Psoas muscle (tissue), 8 donors: Measurements from ENCODE around the gene TCP11L2. TPM values are rescaled to one million over a fixed set of nuclear protein-coding genes. Genes with fewer than 3 reads are reported as not detected.
A peak's percentile ranks its signal among the peaks of the same experiment; 100 is the strongest.

Experiments
- ATAC-seq, 4 donors: fragments of 200-7000 bp; cut with Tn5 transposase; one replicate each; pipeline ENCODE4 v1.9.1; 2020; ENCODE audit warnings: moderate library complexity in 3 of 4, mild to moderate bottlenecking in 2 of 4
- DNase-seq, 2 donors: peaks; one replicate each; pipeline ENCODE4 v3.0.0-alpha.2; 2020
- H3K27ac ChIP-seq: fragments of 200-600 bp; one replicate; pipeline ENCODE4 v1.8.0; 2022
- H3K27me3 ChIP-seq, 3 donors: fragments of 200-600 bp in 1 of 3; one replicate each; pipeline versions ENCODE4 v1.6.1 to v1.8.0; 2013 to 2022; ENCODE audit warnings: low read length in 2 of 3, mild to moderate bottlenecking in 2 of 3, moderate library complexity in 1 of 3; ENCODE audit not compliant: insufficient read depth in 3 of 3
- H3K36me3 ChIP-seq, 2 donors: fragments of 200-600 bp in 1 of 2; one replicate each; pipeline versions ENCODE4 v1.6.1 to v1.8.0; 2013 to 2022; ENCODE audit warnings: low read depth in 1 of 2, mild to moderate bottlenecking in 1 of 2, moderate library complexity in 1 of 2; ENCODE audit not compliant: insufficient read depth in 1 of 2
- H3K4me1 ChIP-seq: fragments of 200-600 bp; one replicate; pipeline ENCODE4 v1.8.0; 2022
- H3K4me3 ChIP-seq: fragments of 200-600 bp; one replicate; pipeline ENCODE4 v1.8.0; 2022; ENCODE audit warnings: mild to moderate bottlenecking
- H3K9me3 ChIP-seq: fragments of 200-600 bp; one replicate; pipeline ENCODE4 v1.8.0; 2022
- WGBS, 3 donors: extraction: QIAGEN DNeasy Blood & Tissue Kit; methylation state at CpG; one replicate each; pipeline versions ENCODE4 v1.1.6 to v1.1.7; 2013; 5-methylcytosine and 5-hydroxymethylcytosine counted together
- intact Hi-C, 2 donors: fragments of 100-400 bp; cut with DNase I; formaldehyde crosslinking; loops; one replicate each; pipeline versions ENCODE4 v1.11.0 to v1.14.2; 2022
- polyA plus RNA-seq, 3 donors: library from polyadenylated mRNA; stranded (reverse); fragments of 200-250 nt; gene quantifications; one replicate each; pipeline ENCODE4 v1.2.3, GENCODE V29; 2013
- total RNA-seq, 4 donors: library from RNA; stranded (reverse); fragmentation: NEBNext Ultra II Directional in 2 of 4; extraction: Animal tissue kit (Norgen Biotek cat#: 25700) in 2 of 4; gene quantifications; one replicate each; pipeline versions ENCODE4 v1.2.1 to v1.2.4, GENCODE V29; 2021 to 2023
- TF ChIP-seq, protein P1 (sequence below): fragments of 200-600 bp; IDR thresholded peaks from one replicate; pipeline ENCODE4 v1.8.0; 2022; ENCODE audit warnings: antibody characterized with exemption
- donor health status: healthy with polysubstance abuse.
- donor health status: DM: no; HTN: no; CAD: no; lungs with moderate emphysema.
- donor health status: Bipolar disorder and iron deficiency.
- donor health status: healthy.
- donor health status: DM: yes; HTN: yes; CAD: no.
- donor health status: DM: no; HTN: no; CAD: no.
- donor health status: DM: no; HTN: no; CAD: no.
- donor health status: DM: yes; HTN: yes; CAD: no.

TCP11L2 gene
- total and polyA plus RNA-seq, 7 donors, result 3.9 to 63.1 (median 26.7) TPM

DNA sequence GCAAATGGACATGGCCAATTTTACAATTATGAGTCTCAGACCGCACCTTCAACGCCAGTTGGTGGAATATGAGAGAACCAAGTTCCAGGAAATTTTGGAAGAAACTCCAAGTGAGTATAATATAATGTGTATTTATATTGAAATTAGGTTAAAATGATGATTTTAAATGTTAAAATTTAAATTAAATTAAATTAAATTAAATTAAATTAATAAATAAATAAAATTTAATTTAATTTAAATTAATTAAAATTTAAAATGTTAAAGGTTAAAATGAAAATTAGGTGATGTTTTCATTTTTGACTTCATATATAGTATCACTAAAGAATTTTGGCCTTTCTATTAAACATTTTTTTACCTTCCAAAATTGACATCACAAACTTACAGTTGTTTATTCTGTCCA lies 21.0 kb downstream of the TCP11L2 start:
- H3K4me1 ChIP-seq, result peaks cover 64% of the 10 kb centered on the region
- peaks cover 14 to 74% of the 10 kb centered on the region in 2 donors for H3K36me3 ChIP-seq

DNA sequence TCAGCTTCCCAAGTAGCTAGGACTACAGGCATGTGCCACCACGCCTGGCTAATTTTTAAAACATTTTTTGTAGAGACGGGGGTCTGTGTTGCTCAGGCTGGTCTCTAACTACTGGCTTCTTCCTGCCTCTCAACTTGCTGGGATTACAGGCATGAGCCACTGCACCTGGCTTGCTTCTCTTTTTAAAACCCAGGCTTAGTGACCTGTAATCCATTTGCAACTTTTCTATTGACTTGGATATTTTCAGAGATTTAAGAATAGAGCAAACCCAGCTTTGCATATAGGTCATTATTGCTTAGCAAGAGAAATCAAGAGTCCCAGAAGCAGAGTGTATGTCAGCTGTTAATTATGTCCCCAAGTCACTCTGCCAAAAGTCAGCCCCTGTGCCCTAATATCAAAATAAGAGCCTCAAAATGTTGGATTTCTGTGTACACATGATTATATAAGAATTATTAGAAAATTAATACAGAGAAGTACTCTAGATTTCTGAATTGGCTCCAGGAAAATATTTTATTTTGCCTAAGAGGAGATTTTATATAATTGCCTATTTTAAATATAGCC lies 24.9 kb downstream of the TCP11L2 start:
- Histone ChIP-seq H3K27me3 (no peaks in the 10 kb centered on the region), H3K9me3 (no peaks in the 10 kb centered on the region), H3K4me3 (no peak overlapping the region), H3K4me1 (peaks cover 63% of the 10 kb centered on the region), H3K36me3 (peaks cover 13 to 72% of the 10 kb centered on the region in 2 donors), H3K27ac (peak overlapping the region; percentile 37)
- ATAC-seq (peak in 2 of 4 donors; percentile 46 to 59), DNase-seq (no peak)
- intact Hi-C loops, result no loop called here
- TF ChIP-seq, protein P1, sequence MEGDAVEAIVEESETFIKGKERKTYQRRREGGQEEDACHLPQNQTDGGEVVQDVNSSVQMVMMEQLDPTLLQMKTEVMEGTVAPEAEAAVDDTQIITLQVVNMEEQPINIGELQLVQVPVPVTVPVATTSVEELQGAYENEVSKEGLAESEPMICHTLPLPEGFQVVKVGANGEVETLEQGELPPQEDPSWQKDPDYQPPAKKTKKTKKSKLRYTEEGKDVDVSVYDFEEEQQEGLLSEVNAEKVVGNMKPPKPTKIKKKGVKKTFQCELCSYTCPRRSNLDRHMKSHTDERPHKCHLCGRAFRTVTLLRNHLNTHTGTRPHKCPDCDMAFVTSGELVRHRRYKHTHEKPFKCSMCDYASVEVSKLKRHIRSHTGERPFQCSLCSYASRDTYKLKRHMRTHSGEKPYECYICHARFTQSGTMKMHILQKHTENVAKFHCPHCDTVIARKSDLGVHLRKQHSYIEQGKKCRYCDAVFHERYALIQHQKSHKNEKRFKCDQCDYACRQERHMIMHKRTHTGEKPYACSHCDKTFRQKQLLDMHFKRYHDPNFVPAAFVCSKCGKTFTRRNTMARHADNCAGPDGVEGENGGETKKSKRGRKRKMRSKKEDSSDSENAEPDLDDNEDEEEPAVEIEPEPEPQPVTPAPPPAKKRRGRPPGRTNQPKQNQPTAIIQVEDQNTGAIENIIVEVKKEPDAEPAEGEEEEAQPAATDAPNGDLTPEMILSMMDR, result no peak
- WGBS, 3 donors, result 35 to 53% (median 41%) methylated on average over 2 of the region's 2 CpGs

More for the DNA sequence above, 21.0 kb downstream of the TCP11L2 start:
- intact Hi-C loops, result no loop called here
- Histone ChIP-seq H3K27ac (no peak overlapping the region), H3K9me3 (no peaks in the 10 kb centered on the region), H3K27me3 (no peaks in the 10 kb centered on the region), H3K4me3 (no peak overlapping the region)
- DNase-seq (no peak), ATAC-seq (no peak)
- TF ChIP-seq, protein P1, result no peak
- 81 to 93% (median 90%) methylated on average over 2 of the region's 2 CpGs for WGBS, 3 donors

GRCh38 chr12:106328735-106329134 lies 26.2 kb downstream of the TCP11L2 start:
- TF ChIP-seq, protein P1, result no peak
- no peak for DNase-seq
- Histone ChIP-seq H3K9me3 (no peaks in the 10 kb centered on the region), H3K27me3 (no peaks in the 10 kb centered on the region), H3K4me3 (no peak overlapping the region), H3K27ac (peak overlapping the region; percentile 57), H3K36me3 (peaks cover 14 to 70% of the 10 kb centered on the region in 2 donors), H3K4me1 (peaks cover 57% of the 10 kb centered on the region)
- 72 to 89% (median 83%) methylated on average over 7 of the region's 7 CpGs for whole genome bisulfite sequencing, 3 donors
- ATAC-seq, result no peak
- intact Hi-C loops, result no loop called here

DNA sequence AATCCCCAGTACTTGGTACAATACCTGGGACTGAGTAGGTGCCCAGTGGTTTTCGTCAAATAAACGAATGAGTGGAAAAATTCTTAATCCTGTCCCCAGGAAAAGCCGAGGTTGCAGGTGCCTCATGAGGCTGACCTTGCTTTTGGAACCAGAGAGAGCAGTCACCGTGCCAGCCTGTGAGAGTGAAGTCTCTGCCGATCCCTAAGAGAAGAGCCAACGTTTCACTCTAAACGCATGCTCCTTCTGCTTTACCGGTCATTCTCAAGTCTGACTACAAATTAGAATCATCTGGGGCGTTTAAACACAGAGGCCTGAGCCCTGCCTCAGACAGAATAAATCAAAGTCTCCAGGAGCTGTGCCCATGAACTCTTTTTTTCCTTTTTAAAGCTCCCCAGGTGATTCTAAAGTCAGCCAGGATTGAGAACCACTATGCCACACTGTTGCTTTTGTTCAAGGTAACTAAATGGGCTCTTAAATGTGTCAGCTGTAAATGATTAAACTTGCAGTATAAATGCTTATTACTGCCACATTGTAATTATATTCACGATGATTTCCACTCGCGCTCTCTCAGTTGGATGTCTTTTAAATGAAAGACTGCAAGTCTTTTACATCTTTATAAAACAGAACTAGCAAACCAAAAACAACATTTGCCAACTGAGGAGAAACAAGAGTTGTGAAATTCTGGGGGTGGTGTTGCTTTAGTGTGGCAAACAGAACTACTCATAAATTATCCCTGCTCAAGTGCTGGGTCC lies 26.9 kb downstream of the TCP11L2 start:
- H3K9me3 ChIP-seq, result no peaks in the 10 kb centered on the region
- TF ChIP-seq, protein P1, result no peak
- 31 to 44% (median 36%) methylated on average over 12 of the region's 12 CpGs for WGBS, 3 donors
- ATAC-seq (peak; percentile 15 to 73 (median 71)), DNase-seq (no peak)
- intact Hi-C loops, result no loop called here
- H3K36me3 ChIP-seq, result peaks cover 11 to 69% of the 10 kb centered on the region in 2 donors
- H3K27me3 ChIP-seq, result no peaks in the 10 kb centered on the region
- H3K4me3 ChIP-seq, result peak overlapping the region; percentile 15
- H3K27ac ChIP-seq, result peak overlapping the region; percentile 57
- peaks cover 57% of the 10 kb centered on the region for H3K4me1 ChIP-seq
